Measurements from ENCODE around the gene SMAD6.

The SMAD6 gene

DNA sequence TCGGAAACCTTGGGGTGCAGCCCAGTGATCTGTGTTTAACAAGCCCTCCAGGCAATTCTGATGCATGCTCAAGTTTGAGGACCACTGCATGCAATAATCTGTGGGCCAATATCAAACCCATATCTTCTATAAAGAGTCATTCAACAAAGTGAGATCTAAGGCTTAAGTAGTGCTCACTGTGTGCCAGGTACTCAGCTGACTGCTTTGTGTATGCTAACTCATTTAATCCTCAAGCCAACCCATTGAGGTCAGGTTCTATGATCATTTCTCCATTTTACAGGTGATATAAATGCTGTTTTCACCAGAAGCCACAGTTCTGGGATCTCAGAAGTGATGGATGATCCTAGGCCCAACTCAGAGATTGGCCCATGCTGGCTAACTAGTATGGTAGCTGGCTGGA, 101.7 kb downstream of the SMAD6 start:
- no peaks in the 10 kb centered on the region for H3K9me3 ChIP-seq (ENCODE audit: insufficient read depth, low read depth, low read length)
- no peaks in the 10 kb centered on the region for H3K36me3 ChIP-seq (ENCODE audit: insufficient read depth, low read length)
- H3F3A ChIP-seq (ENCODE audit: low read depth), result no peaks in the 10 kb centered on the region
- no peaks in the 10 kb centered on the region for H3K9me2 ChIP-seq (replicated peaks; ENCODE audit: low read depth, low read length)
- no peaks in the 10 kb centered on the region for H3K27me3 ChIP-seq (ENCODE audit: insufficient read depth, low read length, poor library complexity, severe bottlenecking)
- H3K4me2 ChIP-seq (ENCODE audit: low read depth, low read length, poor library complexity, severe bottlenecking), result no peak overlapping the region
- no peaks in the 10 kb centered on the region for H3K79me2 ChIP-seq (ENCODE audit: insufficient read depth, low read length)
- no peak overlapping the region for H3K4me3 ChIP-seq (ENCODE audit: low read length, poor library complexity, severe bottlenecking)
- H4K20me1 ChIP-seq (ENCODE audit: insufficient read depth, low read length, poor library complexity, severe bottlenecking), result no peaks in the 10 kb centered on the region
- TF ChIP-seq, protein P1, sequence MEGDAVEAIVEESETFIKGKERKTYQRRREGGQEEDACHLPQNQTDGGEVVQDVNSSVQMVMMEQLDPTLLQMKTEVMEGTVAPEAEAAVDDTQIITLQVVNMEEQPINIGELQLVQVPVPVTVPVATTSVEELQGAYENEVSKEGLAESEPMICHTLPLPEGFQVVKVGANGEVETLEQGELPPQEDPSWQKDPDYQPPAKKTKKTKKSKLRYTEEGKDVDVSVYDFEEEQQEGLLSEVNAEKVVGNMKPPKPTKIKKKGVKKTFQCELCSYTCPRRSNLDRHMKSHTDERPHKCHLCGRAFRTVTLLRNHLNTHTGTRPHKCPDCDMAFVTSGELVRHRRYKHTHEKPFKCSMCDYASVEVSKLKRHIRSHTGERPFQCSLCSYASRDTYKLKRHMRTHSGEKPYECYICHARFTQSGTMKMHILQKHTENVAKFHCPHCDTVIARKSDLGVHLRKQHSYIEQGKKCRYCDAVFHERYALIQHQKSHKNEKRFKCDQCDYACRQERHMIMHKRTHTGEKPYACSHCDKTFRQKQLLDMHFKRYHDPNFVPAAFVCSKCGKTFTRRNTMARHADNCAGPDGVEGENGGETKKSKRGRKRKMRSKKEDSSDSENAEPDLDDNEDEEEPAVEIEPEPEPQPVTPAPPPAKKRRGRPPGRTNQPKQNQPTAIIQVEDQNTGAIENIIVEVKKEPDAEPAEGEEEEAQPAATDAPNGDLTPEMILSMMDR (conservative IDR thresholded peaks at IDR 0.05; ENCODE audit: low read length), result no peak
- TF ChIP-seq EZH2phosphoT487 (IDR thresholded peaks at IDR 0.05; ENCODE audit: borderline replicate concordance), result no peak
- no peaks in the 10 kb centered on the region for H3K4me1 ChIP-seq (ENCODE audit: insufficient read depth, low read length, poor library complexity, severe bottlenecking)
- H2AFZ ChIP-seq (ENCODE audit: low read length), result no peak overlapping the region
- H3K9ac ChIP-seq (ENCODE audit: low read depth, low read length, poor library complexity, severe bottlenecking), result no peak overlapping the region

GRCh38 chr15:66805202-66805885, 103.3 kb downstream of the SMAD6 start:
- H3K4me1 ChIP-seq (ENCODE audit: insufficient read depth, low read length, poor library complexity, severe bottlenecking), result no peaks in the 10 kb centered on the region
- TF ChIP-seq, protein P1 (conservative IDR thresholded peaks at IDR 0.05; ENCODE audit: low read length), result no peak
- TF ChIP-seq EZH2phosphoT487 (IDR thresholded peaks at IDR 0.05; ENCODE audit: borderline replicate concordance), result no peak

GRCh38 chr15:66808181-66808824, 106.3 kb downstream of the SMAD6 start:
- Histone ChIP-seq H2AFZ (ENCODE audit: low read length) (no peak overlapping the region), H4K20me1 (ENCODE audit: insufficient read depth, low read length, poor library complexity, severe bottlenecking) (no peaks in the 10 kb centered on the region), H3K9me2 (replicated peaks; ENCODE audit: low read depth, low read length) (no peaks in the 10 kb centered on the region), H3K36me3 (ENCODE audit: insufficient read depth, low read length) (no peaks in the 10 kb centered on the region), H3F3A (ENCODE audit: low read depth) (no peaks in the 10 kb centered on the region), H3K4me3 (ENCODE audit: low read length, poor library complexity, severe bottlenecking) (no peak overlapping the region), H3K9me3 (ENCODE audit: insufficient read depth, low read depth, low read length) (no peaks in the 10 kb centered on the region), H3K9ac (ENCODE audit: low read depth, low read length, poor library complexity, severe bottlenecking) (no peak overlapping the region), H3K79me2 (ENCODE audit: insufficient read depth, low read length) (no peaks in the 10 kb centered on the region), H3K27me3 (ENCODE audit: insufficient read depth, low read length, poor library complexity, severe bottlenecking) (no peaks in the 10 kb centered on the region), H3K4me2 (ENCODE audit: low read depth, low read length, poor library complexity, severe bottlenecking) (no peak overlapping the region), H3K4me1 (ENCODE audit: insufficient read depth, low read length, poor library complexity, severe bottlenecking) (no peaks in the 10 kb centered on the region)
- TF ChIP-seq, protein P1 (conservative IDR thresholded peaks at IDR 0.05; ENCODE audit: low read length), result no peak
- TF ChIP-seq EZH2phosphoT487 (IDR thresholded peaks at IDR 0.05; ENCODE audit: borderline replicate concordance), result no peak

More at GRCh38 chr15:66805202-66805885, 103.3 kb downstream of the SMAD6 start:
- Histone ChIP-seq H3K9me2 (replicated peaks; ENCODE audit: low read depth, low read length) (no peaks in the 10 kb centered on the region), H3F3A (ENCODE audit: low read depth) (no peaks in the 10 kb centered on the region), H3K27me3 (ENCODE audit: insufficient read depth, low read length, poor library complexity, severe bottlenecking) (no peaks in the 10 kb centered on the region), H3K9me3 (ENCODE audit: insufficient read depth, low read depth, low read length) (no peaks in the 10 kb centered on the region), H3K79me2 (ENCODE audit: insufficient read depth, low read length) (no peaks in the 10 kb centered on the region), H3K4me2 (ENCODE audit: low read depth, low read length, poor library complexity, severe bottlenecking) (no peak overlapping the region), H2AFZ (ENCODE audit: low read length) (no peak overlapping the region), H4K20me1 (ENCODE audit: insufficient read depth, low read length, poor library complexity, severe bottlenecking) (no peaks in the 10 kb centered on the region), H3K36me3 (ENCODE audit: insufficient read depth, low read length) (no peaks in the 10 kb centered on the region), H3K9ac (ENCODE audit: low read depth, low read length, poor library complexity, severe bottlenecking) (no peak overlapping the region), H3K4me3 (ENCODE audit: low read length, poor library complexity, severe bottlenecking) (no peak overlapping the region)
